ENCODE measurements around the gene FILIP1L.

- no peak for TF ChIP-seq RARB (CRISPR knock-in tag; IDR thresholded peaks at IDR 0.05)
- TF ChIP-seq, protein P1, sequence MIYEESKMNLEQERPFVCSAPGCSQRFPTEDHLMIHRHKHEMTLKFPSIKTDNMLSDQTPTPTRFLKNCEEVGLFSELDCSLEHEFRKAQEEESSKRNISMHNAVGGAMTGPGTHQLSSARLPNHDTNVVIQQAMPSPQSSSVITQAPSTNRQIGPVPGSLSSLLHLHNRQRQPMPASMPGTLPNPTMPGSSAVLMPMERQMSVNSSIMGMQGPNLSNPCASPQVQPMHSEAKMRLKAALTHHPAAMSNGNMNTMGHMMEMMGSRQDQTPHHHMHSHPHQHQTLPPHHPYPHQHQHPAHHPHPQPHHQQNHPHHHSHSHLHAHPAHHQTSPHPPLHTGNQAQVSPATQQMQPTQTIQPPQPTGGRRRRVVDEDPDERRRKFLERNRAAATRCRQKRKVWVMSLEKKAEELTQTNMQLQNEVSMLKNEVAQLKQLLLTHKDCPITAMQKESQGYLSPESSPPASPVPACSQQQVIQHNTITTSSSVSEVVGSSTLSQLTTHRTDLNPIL (CRISPR knock-in tag; IDR thresholded peaks at IDR 0.05; ENCODE audit: low read depth), result no peak
- no peak for TF ChIP-seq PPARA (CRISPR knock-in tag; IDR thresholded peaks at IDR 0.05; ENCODE audit: borderline replicate concordance)
- TF ChIP-seq PATZ1 (CRISPR knock-in tag; IDR thresholded peaks at IDR 0.05; ENCODE audit: borderline replicate concordance), result no peak
- TF ChIP-seq ZNF565 (CRISPR knock-in tag; conservative IDR thresholded peaks at IDR 0.05; ENCODE audit: low read depth), result no peak
- no peak for TF ChIP-seq ZFP30 (CRISPR knock-in tag; IDR thresholded peaks at IDR 0.05)
- TF ChIP-seq POU6F1 (CRISPR knock-in tag; IDR thresholded peaks at IDR 0.05; ENCODE audit: borderline replicate concordance, low read depth), result no peak
- TF ChIP-seq BACH2 (CRISPR knock-in tag; IDR thresholded peaks at IDR 0.05; ENCODE audit: borderline replicate concordance), result no peak
- TF ChIP-seq ZC3H10 (CRISPR knock-in tag; IDR thresholded peaks at IDR 0.05), result no peak
- no peak for TF ChIP-seq ZFP3 (CRISPR knock-in tag; IDR thresholded peaks at IDR 0.05)
- no peak for TF ChIP-seq ARNTL (CRISPR knock-in tag; IDR thresholded peaks at IDR 0.05; ENCODE audit: borderline replicate concordance, low read depth)
These were observed 8.8 kb downstream of the FILIP1L start for GRCh38 chr3:100105501-100105900.
